ENCODE measurements around the gene TOMM70.

TOMM70 gene

GRCh38 chr3:100395679-100396431, 5.0 kb downstream of the TOMM70 start:
- DNase-seq (ENCODE audit: low read depth): no peak
- TF ChIP-seq CTCF (IDR thresholded peaks at IDR 0.05; ENCODE audit: low read depth, low read length, missing control alignments): no peak
- no peak overlapping the region for H3K4me3 ChIP-seq (ENCODE audit: low read depth, low read length)

GRCh38 chr3:100389025-100389424, 11.9 kb downstream of the TOMM70 start:
- H3K4me3 ChIP-seq (ENCODE audit: low read depth, low read length): no peak overlapping the region
- no peak for DNase-seq (ENCODE audit: low read depth)
- no peak for TF ChIP-seq CTCF (IDR thresholded peaks at IDR 0.05; ENCODE audit: low read depth, low read length, missing control alignments)

GRCh38 chr3:100386437-100387074, 14.3 kb downstream of the TOMM70 start:
- H3K4me3 ChIP-seq (ENCODE audit: low read depth, low read length): no peak overlapping the region
- no peak for TF ChIP-seq CTCF (IDR thresholded peaks at IDR 0.05; ENCODE audit: low read depth, low read length, missing control alignments)
- DNase-seq (ENCODE audit: low read depth): no peak

GRCh38 chr3:100384733-100385525, 16.0 kb downstream of the TOMM70 start:
- H3K4me3 ChIP-seq (ENCODE audit: low read depth, low read length): no peak overlapping the region
- no peak for TF ChIP-seq CTCF (IDR thresholded peaks at IDR 0.05; ENCODE audit: low read depth, low read length, missing control alignments)
- no peak for DNase-seq (ENCODE audit: low read depth)

GRCh38 chr3:100376301-100376700, 24.6 kb downstream of the TOMM70 start:
- no peak for DNase-seq (ENCODE audit: low read depth)
- no peak for TF ChIP-seq CTCF (IDR thresholded peaks at IDR 0.05; ENCODE audit: low read depth, low read length, missing control alignments)
- H3K4me3 ChIP-seq (ENCODE audit: low read depth, low read length): no peak overlapping the region

- DNase-seq (ENCODE audit: low read depth): no peak
- no peak for TF ChIP-seq CTCF (IDR thresholded peaks at IDR 0.05; ENCODE audit: low read depth, low read length, missing control alignments)
- no peak overlapping the region for H3K4me3 ChIP-seq (ENCODE audit: low read depth, low read length)
These were observed 26.4 kb downstream of the TOMM70 start for GRCh38 chr3:100374521-100374920.

All from GM12864 (cell line).